ENCODE measurements around the gene CELF2. TPM values are rescaled to one million over a fixed set of nuclear protein-coding genes. Genes with fewer than 3 reads are reported as not detected.

The CELF2 gene
- total RNA-seq, 1 donor from 2014 or later: 36.9 TPM

GRCh38 chr10:11131112-11131639 lies 113.5 kb downstream of the CELF2 start:
- DNase-seq (ENCODE audit: low spot score): no peak

- DNase-seq (ENCODE audit: low spot score): no peak
Observed at GRCh38 chr10:11134411-11134810, 116.7 kb downstream of the CELF2 start.

GRCh38 chr10:11135709-11136108 lies 118.0 kb downstream of the CELF2 start:
- no peak for DNase-seq (ENCODE audit: low spot score)

GRCh38 chr10:11138314-11139033 lies 120.8 kb downstream of the CELF2 start:
- DNase-seq (ENCODE audit: low spot score): no peak

GRCh38 chr10:11140963-11141362 lies 123.3 kb downstream of the CELF2 start:
- DNase-seq (ENCODE audit: low spot score): no peak

GRCh38 chr10:11141571-11142091 lies 124.0 kb downstream of the CELF2 start:
- no peak for DNase-seq (ENCODE audit: low spot score)

GRCh38 chr10:11142777-11143176 lies 125.1 kb downstream of the CELF2 start:
- no peak for DNase-seq (ENCODE audit: low spot score)

GRCh38 chr10:11143242-11143641 lies 125.6 kb downstream of the CELF2 start:
- no peak for DNase-seq (ENCODE audit: low spot score)

GRCh38 chr10:11144626-11145494 lies 127.2 kb downstream of the CELF2 start:
- no peak for DNase-seq (ENCODE audit: low spot score)

- DNase-seq (ENCODE audit: low spot score): no peak
Observed at GRCh38 chr10:11145495-11145855, 127.8 kb downstream of the CELF2 start.

- DNase-seq (ENCODE audit: low spot score): no peak
Observed at GRCh38 chr10:11146402-11147171, 128.9 kb downstream of the CELF2 start.

GRCh38 chr10:11147722-11148121 lies 130.1 kb downstream of the CELF2 start:
- DNase-seq (ENCODE audit: low spot score): no peak

- DNase-seq (ENCODE audit: low spot score): no peak
Observed at GRCh38 chr10:11148142-11149028, 130.7 kb downstream of the CELF2 start.

GRCh38 chr10:11149807-11150141 lies 132.1 kb downstream of the CELF2 start:
- no peak for DNase-seq (ENCODE audit: low spot score)

GRCh38 chr10:11150231-11150731 lies 132.6 kb downstream of the CELF2 start:
- DNase-seq (ENCODE audit: low spot score): no peak

GRCh38 chr10:11150879-11151415 lies 133.3 kb downstream of the CELF2 start:
- no peak for DNase-seq (ENCODE audit: low spot score)

- DNase-seq (ENCODE audit: low spot score): no peak
Observed at GRCh38 chr10:11152801-11153200, 135.1 kb downstream of the CELF2 start.

- DNase-seq (ENCODE audit: low spot score): no peak
Observed at GRCh38 chr10:11153245-11153644, 135.6 kb downstream of the CELF2 start.

GRCh38 chr10:11153766-11154165 lies 136.1 kb downstream of the CELF2 start:
- no peak for DNase-seq (ENCODE audit: low spot score)

- no peak for DNase-seq (ENCODE audit: low spot score)
Observed at GRCh38 chr10:11154333-11154732, 136.7 kb downstream of the CELF2 start.
